GM23338 (cell line): ENCODE data around the gene FBXW8. TPM values are rescaled to one million over a fixed set of nuclear protein-coding genes. Genes with fewer than 3 reads are reported as not detected.
A peak's percentile ranks its signal among the peaks of the same experiment; 100 is the strongest.

Experiments
- ATAC-seq: fragments of 200-7000 bp; cut with Tn5 transposase; 3 replicates; pipeline ENCODE4 v1.9.1; 2020
- DNase-seq: peaks from one replicate; pipeline ENCODE4 v3.0.0-alpha.2; 2015; ENCODE audit warnings: low spot score
- H2AFZ ChIP-seq: fragments of 200-600 bp; sonication (generic); 2 replicates; pipeline ENCODE4 v1.8.0; 2016; ENCODE audit warnings: antibody characterized with exemption, mild to moderate bottlenecking, moderate library complexity
- H3F3A ChIP-seq: fragments of 200-600 bp; sonication (generic); replicated peaks from 2 replicates; pipeline ENCODE4 v1.8.0; 2017; ENCODE audit warnings: antibody characterized with exemption, mixed run types, low read depth
- H3K27ac ChIP-seq: fragments of 200-600 bp; sonication (generic); 2 replicates; pipeline ENCODE4 v1.6.1; 2016; ENCODE audit warnings: low read depth
- H3K27me3 ChIP-seq: fragments of 200-600 bp; sonication (generic); 2 replicates; pipeline ENCODE4 v1.8.0; 2016; ENCODE audit warnings: mild to moderate bottlenecking, mixed run types, moderate library complexity; ENCODE audit not compliant: insufficient read depth
- H3K36me3 ChIP-seq: fragments of 200-600 bp; sonication (generic); 2 replicates; pipeline ENCODE4 v1.8.0; 2016; ENCODE audit warnings: mild to moderate bottlenecking; ENCODE audit not compliant: insufficient read depth
- H3K4me1 ChIP-seq: fragments of 200-600 bp; sonication (generic); 2 replicates; pipeline ENCODE4 v1.8.0; 2016; ENCODE audit warnings: mild to moderate bottlenecking, moderate library complexity; ENCODE audit not compliant: insufficient read depth
- H3K4me2 ChIP-seq: fragments of 200-600 bp; sonication (generic); 2 replicates; pipeline ENCODE4 v1.7.1; 2017; ENCODE audit warnings: mixed run types
- H3K4me3 ChIP-seq: fragments of 200-600 bp; sonication (generic); 2 replicates; pipeline ENCODE4 v1.6.1; 2016; ENCODE audit warnings: mixed run types
- H3K79me2 ChIP-seq: fragments of 200-600 bp; sonication (generic); replicated peaks from 2 replicates; pipeline ENCODE4 v1.8.0; 2017; ENCODE audit warnings: mild to moderate bottlenecking; ENCODE audit not compliant: insufficient read depth
- H3K9me2 ChIP-seq: fragments of 200-600 bp; sonication (generic); 2 replicates; pipeline ENCODE4 v1.8.0; 2017; ENCODE audit not compliant: insufficient read depth
- H4K20me1 ChIP-seq: fragments of 200-600 bp; sonication (generic); replicated peaks from 2 replicates; pipeline ENCODE4 v1.8.0; 2017; ENCODE audit warnings: mild to moderate bottlenecking; ENCODE audit not compliant: insufficient read depth
- H3K27ac Mint-ChIP-seq: 2 replicates; pipeline ENCODE4 v1.8.0; 2020; ENCODE audit warnings: inconsistent platforms, mild to moderate bottlenecking, moderate library complexity, mixed read lengths
- H3K27me3 Mint-ChIP-seq: 3 replicates; pipeline ENCODE4 v1.8.0; 2022; ENCODE audit warnings: low read depth, mild to moderate bottlenecking, moderate library complexity, mixed read lengths, inconsistent platforms; ENCODE audit not compliant: insufficient read depth, poor library complexity
- H3K36me3 Mint-ChIP-seq: 3 replicates; pipeline ENCODE4 v1.8.0; 2021; ENCODE audit warnings: low read depth, mild to moderate bottlenecking, inconsistent platforms, moderate library complexity, mixed read lengths
- H3K4me1 Mint-ChIP-seq: 3 replicates; pipeline ENCODE4 v1.8.0; 2020; ENCODE audit warnings: mild to moderate bottlenecking, inconsistent platforms, mixed read lengths
- H3K4me3 Mint-ChIP-seq: 3 replicates; pipeline ENCODE4 v1.8.0; 2021; ENCODE audit warnings: moderate library complexity, mild to moderate bottlenecking, inconsistent platforms, mixed read lengths
- H3K9me3 Mint-ChIP-seq: 3 replicates; pipeline ENCODE4 v1.8.0; 2020; ENCODE audit warnings: moderate library complexity, mild to moderate bottlenecking, inconsistent platforms, mixed read lengths
- CREB1 ChIP-seq: fragments of 250-450 bp; sonication (Bioruptor Pico); IDR thresholded peaks from 2 replicates; pipeline ENCODE4 v1.5.0; 2020; ENCODE audit warnings: low read depth, mild to moderate bottlenecking, moderate library complexity
- ETS1 ChIP-seq: IDR thresholded peaks from 2 replicates; pipeline ENCODE4 v1.6.1; 2016; ENCODE audit warnings: antibody characterized with exemption
- EZH2 ChIP-seq: fragments of 200-600 bp; sonication (generic); IDR thresholded peaks from one replicate; pipeline ENCODE4 v1.8.0; 2017; ENCODE audit warnings: antibody characterized with exemption, mild to moderate bottlenecking, low read depth; ENCODE audit not compliant: unreplicated experiment
- EZH2phosphoT487 ChIP-seq: fragments of 200-600 bp; sonication (generic); IDR thresholded peaks from one replicate; pipeline ENCODE4 v1.8.1; 2018; ENCODE audit warnings: antibody characterized with exemption; ENCODE audit not compliant: unreplicated experiment
- JUNB ChIP-seq: IDR thresholded peaks from one replicate; pipeline ENCODE4 v1.6.1; 2016; ENCODE audit warnings: antibody characterized with exemption; ENCODE audit not compliant: unreplicated experiment
- POLR2AphosphoS5 ChIP-seq: IDR thresholded peaks from 2 replicates; pipeline ENCODE4 v1.6.1; 2016; ENCODE audit warnings: antibody characterized with exemption, low read depth
- STAT1 ChIP-seq: IDR thresholded peaks from one replicate; pipeline ENCODE4 v1.6.1; 2016; ENCODE audit warnings: antibody characterized with exemption; ENCODE audit not compliant: unreplicated experiment
- ZNF114 ChIP-seq: fragments of 250-450 bp; sonication (Bioruptor Pico); IDR thresholded peaks from 2 replicates; pipeline ENCODE4 v1.5.0; 2020; ENCODE audit warnings: mild to moderate bottlenecking, moderate library complexity
- ZNF331 ChIP-seq: fragments of 250-450 bp; sonication (Bioruptor Pico); IDR thresholded peaks from 2 replicates; pipeline ENCODE4 v1.5.0; 2020; ENCODE audit warnings: low read depth, mild to moderate bottlenecking, moderate library complexity
- ZNF462 ChIP-seq: fragments of 250-450 bp; sonication (Bioruptor Pico); IDR thresholded peaks from 2 replicates; pipeline ENCODE4 v1.5.0; 2020; ENCODE audit warnings: mild to moderate bottlenecking, moderate library complexity
- polyA plus RNA-seq: library from polyadenylated mRNA; unstranded; fragments of >200 nt; fragmentation: Nextera tagmentation; extraction: Ambion mirVana; gene quantifications from 2 replicates; pipeline ENCODE4 v1.2.1, GENCODE V29; 2016
- total RNA-seq: library from RNA; depleted of rRNA; stranded (reverse); fragments of >200 nt; shearing (Covaris generic); gene quantifications from 2 replicates; pipeline ENCODE4 v1.2.3, GENCODE V29; 2014
- TF ChIP-seq, protein P1 (sequence below): IDR thresholded peaks from one replicate; pipeline ENCODE4 v1.6.1; 2018; ENCODE audit warnings: antibody characterized with exemption; ENCODE audit not compliant: unreplicated experiment

The FBXW8 gene
- total and polyA plus RNA-seq, 2 experiments from 2014 or later: 4.6 to 13.9 TPM

DNA sequence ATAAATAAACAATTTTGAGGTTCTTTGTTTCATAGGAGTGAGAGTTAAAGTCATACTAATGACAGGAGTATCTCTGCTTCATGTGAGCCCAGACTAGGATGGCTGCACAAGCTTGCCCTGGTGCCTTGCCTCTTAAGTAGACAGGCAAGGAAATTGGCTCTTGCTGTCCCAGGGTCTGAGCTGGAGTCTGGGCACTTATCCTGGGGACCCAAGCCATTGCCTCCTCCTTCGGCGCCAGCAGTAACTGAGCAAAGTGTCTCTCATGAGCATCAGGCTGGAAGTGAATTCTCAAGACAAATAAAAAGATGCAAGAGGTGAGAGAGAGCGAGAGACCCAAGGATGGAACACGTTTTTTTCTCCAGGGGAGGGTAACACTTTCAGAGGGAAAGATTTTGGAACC, 6.9 kb upstream of the FBXW8 start:
- Mint-ChIP-seq H3K27ac (no peak overlapping the region), H3K4me1 (peaks cover 6% of the 10 kb centered on the region; the same call in 2 of the 3 replicates), H3K36me3 (no peaks in the 10 kb centered on the region), H3K27me3 (peaks cover 1% of the 10 kb centered on the region), H3K9me3 (no peaks in the 10 kb centered on the region), H3K4me3 (no peak overlapping the region)
- no peaks in the 10 kb centered on the region for H3K9me2 ChIP-seq
- no peaks in the 10 kb centered on the region for H4K20me1 ChIP-seq
- H3F3A ChIP-seq: no peaks in the 10 kb centered on the region
- DNase-seq (no peak), ATAC-seq (no peak)
- no peak overlapping the region for H3K4me2 ChIP-seq
- H3K36me3 ChIP-seq: no peaks in the 10 kb centered on the region
- TF ChIP-seq ZNF462 (CRISPR knock-in tag) (no peak), EZH2 (no peak)
- H3K4me3 ChIP-seq: no peak overlapping the region
- H3K4me1 ChIP-seq: no peaks in the 10 kb centered on the region
- no peaks in the 10 kb centered on the region for H3K27me3 ChIP-seq
- H3K27ac ChIP-seq: no peak overlapping the region
- H3K79me2 ChIP-seq: no peaks in the 10 kb centered on the region
- H2AFZ ChIP-seq: peak overlapping the region; percentile 83

- Mint-ChIP-seq H3K27me3 (peaks cover 4% of the 10 kb centered on the region), H3K9me3 (no peaks in the 10 kb centered on the region), H3K4me1 (peaks cover 6% of the 10 kb centered on the region; the same call in 2 of the 3 replicates), H3K27ac (no peak overlapping the region), H3K36me3 (no peaks in the 10 kb centered on the region), H3K4me3 (no peak overlapping the region)
- DNase-seq (no peak), ATAC-seq (no peak)
- Histone ChIP-seq H3F3A (no peaks in the 10 kb centered on the region), H3K4me3 (no peak overlapping the region), H3K4me1 (no peaks in the 10 kb centered on the region), H4K20me1 (no peaks in the 10 kb centered on the region), H3K79me2 (peaks cover 6% of the 10 kb centered on the region), H2AFZ (peak overlapping the region; percentile 52), H3K4me2 (no peak overlapping the region), H3K36me3 (no peaks in the 10 kb centered on the region), H3K27me3 (no peaks in the 10 kb centered on the region), H3K9me2 (no peaks in the 10 kb centered on the region), H3K27ac (no peak overlapping the region)
- TF ChIP-seq ETS1 (no peak), ZNF331 (CRISPR knock-in tag) (no peak), CREB1 (no peak), POLR2AphosphoS5 (no peak), ZNF114 (CRISPR knock-in tag) (no peak), STAT1 (no peak), JUNB (no peak), EZH2 (no peak), EZH2phosphoT487 (no peak)
- TF ChIP-seq, protein P1, sequence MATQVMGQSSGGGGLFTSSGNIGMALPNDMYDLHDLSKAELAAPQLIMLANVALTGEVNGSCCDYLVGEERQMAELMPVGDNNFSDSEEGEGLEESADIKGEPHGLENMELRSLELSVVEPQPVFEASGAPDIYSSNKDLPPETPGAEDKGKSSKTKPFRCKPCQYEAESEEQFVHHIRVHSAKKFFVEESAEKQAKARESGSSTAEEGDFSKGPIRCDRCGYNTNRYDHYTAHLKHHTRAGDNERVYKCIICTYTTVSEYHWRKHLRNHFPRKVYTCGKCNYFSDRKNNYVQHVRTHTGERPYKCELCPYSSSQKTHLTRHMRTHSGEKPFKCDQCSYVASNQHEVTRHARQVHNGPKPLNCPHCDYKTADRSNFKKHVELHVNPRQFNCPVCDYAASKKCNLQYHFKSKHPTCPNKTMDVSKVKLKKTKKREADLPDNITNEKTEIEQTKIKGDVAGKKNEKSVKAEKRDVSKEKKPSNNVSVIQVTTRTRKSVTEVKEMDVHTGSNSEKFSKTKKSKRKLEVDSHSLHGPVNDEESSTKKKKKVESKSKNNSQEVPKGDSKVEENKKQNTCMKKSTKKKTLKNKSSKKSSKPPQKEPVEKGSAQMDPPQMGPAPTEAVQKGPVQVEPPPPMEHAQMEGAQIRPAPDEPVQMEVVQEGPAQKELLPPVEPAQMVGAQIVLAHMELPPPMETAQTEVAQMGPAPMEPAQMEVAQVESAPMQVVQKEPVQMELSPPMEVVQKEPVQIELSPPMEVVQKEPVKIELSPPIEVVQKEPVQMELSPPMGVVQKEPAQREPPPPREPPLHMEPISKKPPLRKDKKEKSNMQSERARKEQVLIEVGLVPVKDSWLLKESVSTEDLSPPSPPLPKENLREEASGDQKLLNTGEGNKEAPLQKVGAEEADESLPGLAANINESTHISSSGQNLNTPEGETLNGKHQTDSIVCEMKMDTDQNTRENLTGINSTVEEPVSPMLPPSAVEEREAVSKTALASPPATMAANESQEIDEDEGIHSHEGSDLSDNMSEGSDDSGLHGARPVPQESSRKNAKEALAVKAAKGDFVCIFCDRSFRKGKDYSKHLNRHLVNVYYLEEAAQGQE: no peak
Measured at GRCh38 chr12:116906285-116906684, 4.5 kb upstream of the FBXW8 start.
